Esophagus squamous epithelium (tissue), 4 donors: ENCODE results near the gene TIPARP.

Experiments used
- CTCF ChIP-seq, 6 experiments: fragments of 450-650 bp in 4 of 6; fragments of 200-600 bp in 2 of 6; sonication (generic) in 2 of 6; IDR thresholded peaks; one replicate each; pipeline ENCODE4 v1.5.1; 2016 to 2019; ENCODE audit warnings: antibody characterized with exemption in 6 of 6, mild to moderate bottlenecking in 4 of 6, moderate library complexity in 4 of 6
- POLR2A ChIP-seq, 4 donors: fragments of 450-650 bp; IDR thresholded peaks; one replicate each; pipeline ENCODE4 v1.6.1; 2017; ENCODE audit warnings: antibody characterized with exemption in 4 of 4, mild to moderate bottlenecking in 4 of 4, moderate library complexity in 3 of 4

- TF ChIP-seq CTCF (IDR thresholded peaks at IDR 0.05) (no peak), POLR2A (IDR thresholded peaks at IDR 0.05) (no peak)
These were observed 18.8 kb downstream of the TIPARP start for GRCh38 chr3:156693166-156693565.
